ENCODE measurements around the gene GALNT14. TPM values are rescaled to one million over a fixed set of nuclear protein-coding genes. Genes with fewer than 3 reads are reported as not detected.
"Not testable (repeated sequence)": the region's sequence is repeated elsewhere in the genome, so short reads cannot be mapped to it uniquely, and the experiment has no call there.

The GALNT14 gene
- total RNA-seq: under 1 TPM in 3 of 4 donors, not detected in 1; 0.15 to 0.62 (median 0.35) TPM

GRCh38 chr2:31138037-31138962 lies at the start of gene GALNT14:
GALNT14 (minus strand) TSS chr2:31138440; CDS start chr2:31138086, 354 bp downstream.
- peak within 1 kb of the TSS; percentile 31 to 59 for H3K4me3 ChIP-seq
- H3K9me3 ChIP-seq: no peaks in the 10 kb centered on the region
- peak; percentile 67 for ATAC-seq
- peaks cover 0 to 23% (median 13%) of the 10 kb centered on the region in 3 donors for H3K4me1 ChIP-seq
- peaks cover 54% of the 10 kb centered on the region for H3K27me3 ChIP-seq
- peak in 3 of 4 experiments; percentile 22 to 41 (median 31) for TF ChIP-seq CTCF (IDR thresholded peaks at IDR 0.05)
- TF ChIP-seq POLR2A (IDR thresholded peaks at IDR 0.05): no peak
- TF ChIP-seq POLR2AphosphoS5 (IDR thresholded peaks at IDR 0.05): no peak
- TF ChIP-seq EP300 (IDR thresholded peaks at IDR 0.05): no peak
- 0 to 25% methylated on average over 2 to 4 of the region's 95 CpGs for WGBS, 2 donors (ENCODE audit: low coverage in 1 of 2)
- H3K36me3 ChIP-seq: no peaks in the 10 kb centered on the region
- H3K27ac ChIP-seq: no peak within 1 kb of the TSS

GRCh38 chr2:31187166-31187565 lies 48.9 kb upstream of the GALNT14 start:
- Histone ChIP-seq H3K9me3 (peaks cover 0 to 6% (median 0%) of the 10 kb centered on the region in 3 donors), H3K36me3 (no peaks in the 10 kb centered on the region), H3K27ac (no peak overlapping the region), H3K4me1 (no peaks in the 10 kb centered on the region), H3K27me3 (peaks cover 20% of the 10 kb centered on the region), H3K4me3 (no peak overlapping the region)
- WGBS, 2 donors (ENCODE audit: low coverage in 1 of 2): 80 to 85% methylated on average over 2 to 4 of the region's 4 CpGs
- TF ChIP-seq POLR2A (IDR thresholded peaks at IDR 0.05) (no peak), EP300 (IDR thresholded peaks at IDR 0.05) (no peak), POLR2AphosphoS5 (IDR thresholded peaks at IDR 0.05) (no peak), CTCF (IDR thresholded peaks at IDR 0.05) (no peak)
- ATAC-seq: no peak

GRCh38 chr2:31183973-31184372 lies 45.7 kb upstream of the GALNT14 start:
- not testable (repeated sequence) for H3K9me3 ChIP-seq, ATAC-seq, H3K36me3 ChIP-seq, H3K27ac ChIP-seq, H3K4me3 ChIP-seq, H3K4me1 ChIP-seq
- H3K27me3 ChIP-seq: peaks cover 24% of the 10 kb centered on the region
- 69 to 95% methylated on average over 3 to 7 of the region's 7 CpGs for WGBS, 2 donors (ENCODE audit: low coverage in 1 of 2)

- TF ChIP-seq POLR2AphosphoS5 (IDR thresholded peaks at IDR 0.05) (no peak), CTCF (IDR thresholded peaks at IDR 0.05) (no peak), EP300 (IDR thresholded peaks at IDR 0.05) (no peak), POLR2A (IDR thresholded peaks at IDR 0.05) (no peak)
- ATAC-seq: no peak
- Histone ChIP-seq H3K4me1 (no peaks in the 10 kb centered on the region), H3K36me3 (no peaks in the 10 kb centered on the region), H3K9me3 (no peaks in the 10 kb centered on the region), H3K27me3 (peaks cover 3% of the 10 kb centered on the region), H3K27ac (no peak overlapping the region), H3K4me3 (no peak overlapping the region)
- 40 to 64% methylated on average over 1 to 6 of the region's 10 CpGs for WGBS, 2 donors (ENCODE audit: low coverage in 1 of 2)
Observed at GRCh38 chr2:31176742-31177141, 38.5 kb upstream of the GALNT14 start.

- WGBS, 2 donors (ENCODE audit: low coverage in 1 of 2): 67% methylated on average over 1 of the region's 4 CpGs; no CpG with 5 or more reads in 1 of the 2 donors
- TF ChIP-seq CTCF (IDR thresholded peaks at IDR 0.05) (no peak), POLR2A (IDR thresholded peaks at IDR 0.05) (no peak), POLR2AphosphoS5 (IDR thresholded peaks at IDR 0.05) (no peak), EP300 (IDR thresholded peaks at IDR 0.05) (no peak)
- Histone ChIP-seq H3K4me1 (no peaks in the 10 kb centered on the region), H3K4me3 (no peak overlapping the region), H3K27ac (no peak overlapping the region), H3K9me3 (no peaks in the 10 kb centered on the region), H3K27me3 (peaks cover 4% of the 10 kb centered on the region), H3K36me3 (no peaks in the 10 kb centered on the region)
- ATAC-seq: no peak
Observed at GRCh38 chr2:31171142-31171541, 32.9 kb upstream of the GALNT14 start.

Measured in gastroesophageal sphincter (tissue), 4 donors.